HEK293T (cell line): ENCODE measurements around the gene FUBP3.

Source experiments
- ARNT ChIP-seq: fragments of 450-650 bp; IDR thresholded peaks from 2 replicates; pipeline ENCODE4 v1.6.1; 2017; ENCODE audit warnings: mild to moderate bottlenecking
- BHLHE40 ChIP-seq: fragments of 450-650 bp; IDR thresholded peaks from 2 replicates; pipeline ENCODE4 v1.6.1; 2016; ENCODE audit warnings: mild to moderate bottlenecking, moderate library complexity, borderline replicate concordance
- CTBP1 ChIP-seq: fragments of 450-650 bp; IDR thresholded peaks from 2 replicates; pipeline ENCODE4 v1.6.1; 2016; ENCODE audit warnings: borderline replicate concordance
- ELF4 ChIP-seq: fragments of 450-650 bp; IDR thresholded peaks from 2 replicates; pipeline ENCODE4 v1.6.1; 2017; ENCODE audit warnings: antibody characterized with exemption
- FOXM1 ChIP-seq: fragments of 450-650 bp; IDR thresholded peaks from 2 replicates; pipeline ENCODE4 v1.6.1; 2017; ENCODE audit warnings: mild to moderate bottlenecking, borderline replicate concordance
- L3MBTL2 ChIP-seq: fragments of 450-650 bp; conservative IDR thresholded peaks from 2 replicates; pipeline ENCODE4 v1.6.1; 2016; ENCODE audit warnings: mild to moderate bottlenecking
- LEF1 ChIP-seq: fragments of 450-650 bp; IDR thresholded peaks from 2 replicates; pipeline ENCODE4 v1.6.1; 2017; ENCODE audit warnings: mild to moderate bottlenecking, borderline replicate concordance
- SP1 ChIP-seq: fragments of 450-650 bp; IDR thresholded peaks from 2 replicates; pipeline ENCODE4 v1.6.1; 2017
- SUZ12 ChIP-seq: fragments of 450-650 bp; IDR thresholded peaks from 2 replicates; pipeline ENCODE4 v1.6.1; 2016; ENCODE audit warnings: mild to moderate bottlenecking
- TARDBP ChIP-seq: fragments of 450-650 bp; IDR thresholded peaks from 2 replicates; pipeline ENCODE4 v1.6.1; 2016
- ZNF384 ChIP-seq: fragments of 450-650 bp; IDR thresholded peaks from 2 replicates; pipeline ENCODE4 v1.6.1; 2016

DNA sequence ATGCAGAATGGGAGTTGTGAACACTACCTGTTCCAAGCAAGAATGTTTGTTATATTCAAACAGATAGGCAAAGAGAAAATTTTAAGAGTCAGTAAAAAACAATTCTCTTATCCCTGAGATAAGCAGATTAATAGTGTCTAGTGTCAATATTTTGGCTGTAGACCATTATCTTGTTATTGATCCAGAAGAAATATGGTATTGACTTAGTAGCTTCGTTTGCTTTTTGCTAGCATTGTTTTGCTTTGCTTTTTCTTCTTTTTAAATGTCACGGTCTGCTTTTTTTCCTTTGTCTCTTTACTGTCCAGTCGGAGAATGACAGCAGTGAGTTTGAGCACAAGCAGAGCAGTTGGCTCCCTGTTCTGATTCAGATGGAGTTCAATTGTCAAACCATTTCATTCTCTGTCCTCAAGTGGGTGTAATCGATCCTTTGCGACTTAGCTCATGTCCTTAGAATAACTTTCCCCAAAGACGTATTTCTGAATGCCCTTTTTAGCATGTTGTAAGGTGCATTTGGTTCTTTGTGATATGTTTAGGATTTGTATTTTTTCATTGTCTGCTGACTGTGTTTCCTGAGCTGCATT is 29.3 kb downstream of the FUBP3 start:
- TF ChIP-seq FOXM1 (no peak), ZNF384 (no peak), TARDBP (no peak), SUZ12 (no peak), LEF1 (no peak), BHLHE40 (no peak), L3MBTL2 (no peak), SP1 (no peak), ARNT (no peak), ELF4 (no peak), CTBP1 (no peak)
